ENCODE results near the gene NPR1. TPM values are rescaled to one million over a fixed set of nuclear protein-coding genes. Genes with fewer than 3 reads are reported as not detected.

NPR1 gene
- polyA plus RNA-seq, 2 of the 4 experiments (the other 2 are of a cell fraction), result 0.39 to 1.9 TPM

DNA sequence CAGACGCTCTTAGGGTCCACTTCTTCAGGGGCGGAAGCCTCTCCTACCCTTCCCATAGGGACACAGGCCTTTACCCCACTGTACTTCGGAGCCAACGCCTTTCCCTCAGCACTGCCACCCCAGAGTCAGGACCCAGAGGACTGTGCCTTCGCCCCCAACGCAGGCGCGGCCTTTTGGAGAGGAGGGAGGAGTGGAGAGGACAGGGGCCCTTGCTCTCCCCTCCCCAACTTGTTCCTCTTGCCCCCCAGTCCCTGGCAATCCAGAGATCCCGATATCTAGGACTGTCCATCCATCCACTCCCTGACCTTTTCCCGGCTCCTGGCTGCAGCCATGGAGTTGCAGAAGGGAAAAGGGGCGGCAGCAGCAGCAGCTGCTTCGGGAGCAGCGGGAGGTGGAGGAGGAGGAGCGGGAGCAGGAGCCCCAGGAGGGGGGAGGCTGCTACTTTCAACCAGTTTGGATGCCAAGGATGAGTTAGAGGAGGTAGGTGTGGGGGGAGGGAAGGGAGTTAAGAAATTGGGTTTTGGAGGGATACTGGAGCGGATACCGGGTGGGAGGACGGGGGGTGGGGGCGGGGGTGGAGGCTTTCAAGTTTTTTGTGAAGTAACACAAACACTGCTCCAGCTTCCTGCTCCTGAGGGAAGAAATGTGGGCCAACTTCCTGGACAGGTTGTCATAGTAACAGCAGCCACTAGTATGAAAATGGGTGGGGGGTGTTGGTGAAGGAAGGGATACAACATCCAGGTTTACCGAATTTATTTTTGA, 50.0 kb downstream of the NPR1 start:
- DNase-seq (ENCODE audit: low read depth in 1 of 2, low spot score in 1 of 2), result peak; percentile 39 to 54
- FAIRE-seq, result no peak

DNA sequence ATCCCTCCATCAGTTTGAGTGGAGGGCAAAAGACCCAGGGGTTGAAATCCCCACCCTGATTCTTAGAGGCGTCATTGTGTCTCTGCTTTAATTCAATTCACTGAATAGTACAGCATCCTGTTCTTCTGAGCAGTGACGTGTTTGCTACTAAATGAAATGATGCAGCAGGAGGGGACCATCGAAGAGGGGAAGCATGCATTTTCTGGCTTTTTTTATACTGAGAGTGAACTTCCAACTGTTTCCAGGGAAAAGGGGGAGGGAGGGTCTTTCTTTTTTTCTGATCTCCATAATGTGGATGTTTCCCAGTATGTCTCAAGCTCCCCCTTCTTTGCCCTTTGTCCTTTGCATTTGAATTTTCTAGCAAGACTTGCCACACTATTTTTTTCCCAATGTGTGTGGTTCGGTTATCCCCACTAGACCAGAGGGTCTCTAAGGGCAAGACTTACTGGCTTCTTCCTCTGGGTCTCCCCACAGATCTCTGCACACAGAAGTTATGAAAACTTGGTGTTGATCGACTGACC, 52.0 kb downstream of the NPR1 start:
- TF ChIP-seq HDAC2 (IDR thresholded peaks at IDR 0.05) (no peak), CBX8 (IDR thresholded peaks at IDR 0.05) (no peak), MYC (IDR thresholded peaks at IDR 0.05; ENCODE audit: borderline replicate concordance, low read length) (no peak), HEYL (CRISPR knock-in tag; IDR thresholded peaks at IDR 0.05) (no peak)
- TF ChIP-seq, protein P1, sequence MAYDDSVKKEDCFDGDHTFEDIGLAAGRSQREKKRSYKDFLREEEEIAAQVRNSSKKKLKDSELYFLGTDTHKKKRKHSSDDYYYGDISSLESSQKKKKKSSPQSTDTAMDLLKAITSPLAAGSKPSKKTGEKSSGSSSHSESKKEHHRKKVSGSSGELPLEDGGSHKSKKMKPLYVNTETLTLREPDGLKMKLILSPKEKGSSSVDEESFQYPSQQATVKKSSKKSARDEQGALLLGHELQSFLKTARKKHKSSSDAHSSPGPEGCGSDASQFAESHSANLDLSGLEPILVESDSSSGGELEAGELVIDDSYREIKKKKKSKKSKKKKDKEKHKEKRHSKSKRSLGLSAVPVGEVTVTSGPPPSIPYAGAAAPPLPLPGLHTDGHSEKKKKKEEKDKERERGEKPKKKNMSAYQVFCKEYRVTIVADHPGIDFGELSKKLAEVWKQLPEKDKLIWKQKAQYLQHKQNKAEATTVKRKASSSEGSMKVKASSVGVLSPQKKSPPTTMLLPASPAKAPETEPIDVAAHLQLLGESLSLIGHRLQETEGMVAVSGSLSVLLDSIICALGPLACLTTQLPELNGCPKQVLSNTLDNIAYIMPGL (CRISPR knock-in tag; IDR thresholded peaks at IDR 0.05; ENCODE audit: borderline replicate concordance), result no peak
- Histone ChIP-seq H3K4me1 (peaks cover 22% of the 10 kb centered on the region), H3K4me3 (no peak overlapping the region), H3K27ac (no peak overlapping the region), H3K9me3 (no peaks in the 10 kb centered on the region), H3K4me2 (peak overlapping the region; percentile 78; the same call in 1 of the 3 replicates)
- POLR2A ChIA-PET, result no interaction called here
- 91% methylated on average over 5 of the region's 5 CpGs for WGBS (ENCODE audit: missing lambda C conversion rate)
- CTCF ChIA-PET, result interaction anchor here (1.2 to 3.5 kb wide), 3 partner anchors 22 to 58 kb away, joined by 3 to 14 read pairs (median 4); no protein-coding TSS in a partner anchor
- DNase-seq (ENCODE audit: low read depth in 1 of 2, low spot score in 1 of 2) (no peak), ATAC-seq (no peak), FAIRE-seq (no peak)

More for the DNA sequence above, 50.0 kb downstream of the NPR1 start:
- peak; percentile 14 to 54; a peak in 4 of 6 replicates for ATAC-seq
- CTCF ChIA-PET, result interaction anchor here (0.6 to 3.5 kb wide), 3 partner anchors 20 to 52 kb away, joined by 4 to 14 read pairs (median 4); no protein-coding TSS in a partner anchor
- peaks cover 19% of the 10 kb centered on the region for H3K4me1 ChIP-seq
- H3K4me3 ChIP-seq, result peak overlapping the region; percentile 67
- no peaks in the 10 kb centered on the region for H3K9me3 ChIP-seq
- peak overlapping the region; percentile 78 for H3K4me2 ChIP-seq
- WGBS (ENCODE audit: missing lambda C conversion rate), result 3% methylated on average over 15 of the region's 19 CpGs
- POLR2A ChIA-PET, result interaction anchor here (0.6 to 2.1 kb wide), 17 partner anchors 8 to 262 kb away, joined by 3 to 9 read pairs (median 3); partner anchors contain the start of genes CHTOP, DENND4B, ILF2 and RPS27
- peak overlapping the region; percentile 96 to 99 for H3K27ac ChIP-seq
- peak; percentile 32 for TF ChIP-seq KDM5A (IDR thresholded peaks at IDR 0.05)
- no peak for TF ChIP-seq MAFK (IDR thresholded peaks at IDR 0.05; ENCODE audit: partially characterized antibody)
- peak; percentile 21; the same call in 1 of the 2 replicates for TF ChIP-seq POLR2A (IDR thresholded peaks at IDR 0.05; ENCODE audit: low read length)
- TF ChIP-seq CBX8 (IDR thresholded peaks at IDR 0.05), result no peak
- peak in 1 of 2 experiments; percentile 4; a peak in 1 of 5 replicates for TF ChIP-seq JUN (IDR thresholded peaks at IDR 0.05)
- no peak for TF ChIP-seq RARB (CRISPR knock-in tag; IDR thresholded peaks at IDR 0.05)
- 0 out of 2 replicates have a peak, but pooled peaks have one; percentile 22 for TF ChIP-seq PHF8 (IDR thresholded peaks at IDR 0.05; ENCODE audit: borderline replicate concordance, low read depth)

DNA sequence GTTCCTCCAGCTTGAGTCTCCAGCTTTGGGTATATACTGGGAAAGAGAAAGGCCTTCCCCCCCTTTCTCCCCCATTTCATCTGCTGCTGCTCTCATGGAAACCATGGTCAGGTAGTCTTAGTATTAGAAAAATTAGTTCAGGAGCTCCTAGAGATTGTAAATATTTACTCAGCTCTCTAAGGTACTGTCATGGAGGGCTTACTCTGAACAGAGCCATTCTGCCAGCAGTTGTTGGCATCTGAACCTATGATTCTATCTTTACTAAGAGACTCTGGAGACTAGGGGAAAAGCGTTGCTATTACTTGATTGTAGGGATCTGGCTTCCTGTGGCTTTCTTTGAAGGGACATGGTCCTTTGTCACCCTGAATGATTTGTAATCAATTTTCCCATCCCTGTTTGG, 55.5 kb downstream of the NPR1 start:
- TF ChIP-seq RNF2 (IDR thresholded peaks at IDR 0.05; ENCODE audit: borderline replicate concordance, low read depth), result no peak
- TF ChIP-seq GATA3 (IDR thresholded peaks at IDR 0.05; ENCODE audit: borderline replicate concordance), result no peak
- TF ChIP-seq CHD4 (IDR thresholded peaks at IDR 0.05; ENCODE audit: borderline replicate concordance), result no peak
- TF ChIP-seq, protein P2, sequence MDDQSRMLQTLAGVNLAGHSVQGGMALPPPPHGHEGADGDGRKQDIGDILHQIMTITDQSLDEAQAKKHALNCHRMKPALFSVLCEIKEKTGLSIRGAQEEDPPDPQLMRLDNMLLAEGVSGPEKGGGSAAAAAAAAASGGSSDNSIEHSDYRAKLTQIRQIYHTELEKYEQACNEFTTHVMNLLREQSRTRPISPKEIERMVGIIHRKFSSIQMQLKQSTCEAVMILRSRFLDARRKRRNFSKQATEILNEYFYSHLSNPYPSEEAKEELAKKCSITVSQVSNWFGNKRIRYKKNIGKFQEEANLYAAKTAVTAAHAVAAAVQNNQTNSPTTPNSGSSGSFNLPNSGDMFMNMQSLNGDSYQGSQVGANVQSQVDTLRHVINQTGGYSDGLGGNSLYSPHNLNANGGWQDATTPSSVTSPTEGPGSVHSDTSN (IDR thresholded peaks at IDR 0.05), result no peak
- TF ChIP-seq FOSB (CRISPR knock-in tag; IDR thresholded peaks at IDR 0.05), result no peak
- no peak for TF ChIP-seq POLR2AphosphoS2 (conservative IDR thresholded peaks at IDR 0.05; ENCODE audit: low read length)
- TF ChIP-seq, protein P3, sequence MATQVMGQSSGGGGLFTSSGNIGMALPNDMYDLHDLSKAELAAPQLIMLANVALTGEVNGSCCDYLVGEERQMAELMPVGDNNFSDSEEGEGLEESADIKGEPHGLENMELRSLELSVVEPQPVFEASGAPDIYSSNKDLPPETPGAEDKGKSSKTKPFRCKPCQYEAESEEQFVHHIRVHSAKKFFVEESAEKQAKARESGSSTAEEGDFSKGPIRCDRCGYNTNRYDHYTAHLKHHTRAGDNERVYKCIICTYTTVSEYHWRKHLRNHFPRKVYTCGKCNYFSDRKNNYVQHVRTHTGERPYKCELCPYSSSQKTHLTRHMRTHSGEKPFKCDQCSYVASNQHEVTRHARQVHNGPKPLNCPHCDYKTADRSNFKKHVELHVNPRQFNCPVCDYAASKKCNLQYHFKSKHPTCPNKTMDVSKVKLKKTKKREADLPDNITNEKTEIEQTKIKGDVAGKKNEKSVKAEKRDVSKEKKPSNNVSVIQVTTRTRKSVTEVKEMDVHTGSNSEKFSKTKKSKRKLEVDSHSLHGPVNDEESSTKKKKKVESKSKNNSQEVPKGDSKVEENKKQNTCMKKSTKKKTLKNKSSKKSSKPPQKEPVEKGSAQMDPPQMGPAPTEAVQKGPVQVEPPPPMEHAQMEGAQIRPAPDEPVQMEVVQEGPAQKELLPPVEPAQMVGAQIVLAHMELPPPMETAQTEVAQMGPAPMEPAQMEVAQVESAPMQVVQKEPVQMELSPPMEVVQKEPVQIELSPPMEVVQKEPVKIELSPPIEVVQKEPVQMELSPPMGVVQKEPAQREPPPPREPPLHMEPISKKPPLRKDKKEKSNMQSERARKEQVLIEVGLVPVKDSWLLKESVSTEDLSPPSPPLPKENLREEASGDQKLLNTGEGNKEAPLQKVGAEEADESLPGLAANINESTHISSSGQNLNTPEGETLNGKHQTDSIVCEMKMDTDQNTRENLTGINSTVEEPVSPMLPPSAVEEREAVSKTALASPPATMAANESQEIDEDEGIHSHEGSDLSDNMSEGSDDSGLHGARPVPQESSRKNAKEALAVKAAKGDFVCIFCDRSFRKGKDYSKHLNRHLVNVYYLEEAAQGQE (IDR thresholded peaks at IDR 0.05), result no peak
- TF ChIP-seq HEYL (CRISPR knock-in tag; IDR thresholded peaks at IDR 0.05), result no peak
- TF ChIP-seq, protein P4, sequence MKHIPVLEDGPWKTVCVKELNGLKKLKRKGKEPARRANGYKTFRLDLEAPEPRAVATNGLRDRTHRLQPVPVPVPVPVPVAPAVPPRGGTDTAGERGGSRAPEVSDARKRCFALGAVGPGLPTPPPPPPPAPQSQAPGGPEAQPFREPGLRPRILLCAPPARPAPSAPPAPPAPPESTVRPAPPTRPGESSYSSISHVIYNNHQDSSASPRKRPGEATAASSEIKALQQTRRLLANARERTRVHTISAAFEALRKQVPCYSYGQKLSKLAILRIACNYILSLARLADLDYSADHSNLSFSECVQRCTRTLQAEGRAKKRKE (CRISPR knock-in tag; IDR thresholded peaks at IDR 0.05; ENCODE audit: low read depth), result no peak
- TF ChIP-seq CEBPB (IDR thresholded peaks at IDR 0.05), result no peak
- no peak for TF ChIP-seq CBX8 (IDR thresholded peaks at IDR 0.05)
- TF ChIP-seq KDM1A (IDR thresholded peaks at IDR 0.05; ENCODE audit: low read depth), result no peak
- TF ChIP-seq, protein P5, sequence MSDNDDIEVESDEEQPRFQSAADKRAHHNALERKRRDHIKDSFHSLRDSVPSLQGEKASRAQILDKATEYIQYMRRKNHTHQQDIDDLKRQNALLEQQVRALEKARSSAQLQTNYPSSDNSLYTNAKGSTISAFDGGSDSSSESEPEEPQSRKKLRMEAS (IDR thresholded peaks at IDR 0.05), result no peak
- no peak for TF ChIP-seq TP53 (CRISPR knock-in tag; IDR thresholded peaks at IDR 0.05)
- no peak for TF ChIP-seq HOXB13 (CRISPR knock-in tag; IDR thresholded peaks at IDR 0.05; ENCODE audit: low read depth)
- TF ChIP-seq EP300 (IDR thresholded peaks at IDR 0.05), result no peak
- no peak for FAIRE-seq
- 86% methylated on average over 1 of the region's 1 CpG for WGBS (ENCODE audit: missing lambda C conversion rate)
- ChIA-PET POLR2A (no interaction called here), CTCF (interaction anchor here (0.6 to 3.8 kb wide), 4 partner anchors 16 to 239 kb away, joined by 3 to 24 read pairs (median 6); partner anchors contain the start of gene NPR1)
- ATAC-seq, result no peak
- H3K9me3 ChIP-seq, result no peaks in the 10 kb centered on the region
- no peak overlapping the region for H3K27ac ChIP-seq
- no peak for DNase-seq (ENCODE audit: low read depth in 1 of 2, low spot score in 1 of 2)
- peaks cover 17% of the 10 kb centered on the region for H3K4me1 ChIP-seq
- H3K4me3 ChIP-seq, result no peak overlapping the region
- H3K4me2 ChIP-seq, result no peak overlapping the region
